HEK293 (cell line): ENCODE results near the gene CBFA2T2.

Source experiments
- CTCF ChIA-PET: fragments of 350-600 bp; formaldehyde crosslinking; extraction: SDS; loops from one replicate; lab custom pipeline; 2021; ENCODE audit warnings: antibody characterized with exemption; lab: Yijun Ruan, JAX
- POLR2A ChIA-PET: fragments of 300-600 bp; formaldehyde crosslinking; extraction: SDS; loops from one replicate; lab custom pipeline; 2020; ENCODE audit warnings: antibody characterized with exemption, inconsistent platforms; lab: Yijun Ruan, JAX
- H3K27ac ChIP-seq: fragments of 200-500 bp; sonication (Bioruptor generic); 2 replicates; pipeline ENCODE4 v1.5.1; 2014; ENCODE audit warnings: low read depth, low read length, control low read depth, inconsistent platforms; ENCODE audit errors: extremely low read depth
- H3K36me3 ChIP-seq, 2 experiments: fragments of 200-500 bp in 1 of 2; sonication (Bioruptor generic) in 1 of 2; 1 replicate in 1 of 2; 2 replicates in 1 of 2; pipeline ENCODE4 v1.5.1; 2014 to 2017; ENCODE audit warnings: inconsistent platforms in 2 of 2, low read length in 2 of 2; ENCODE audit not compliant: control insufficient read depth in 2 of 2, insufficient read depth in 1 of 2
- H3K4me1 ChIP-seq: fragments of 200-500 bp; sonication (Bioruptor generic); 2 replicates; pipeline ENCODE4 v1.5.1; 2014; ENCODE audit warnings: mild to moderate bottlenecking, low read length, inconsistent platforms; ENCODE audit not compliant: control insufficient read depth, insufficient read depth
- H3K4me3 ChIP-seq: 2 replicates; pipeline ENCODE4 v1.5.1; 2011; ENCODE audit warnings: low read depth, mild to moderate bottlenecking, control low read depth, low read length, moderate library complexity
- H3K9me3 ChIP-seq: fragments of 200-500 bp; sonication (Bioruptor generic); 2 replicates; pipeline ENCODE4 v1.5.1; 2014; ENCODE audit warnings: low read depth, low read length, inconsistent platforms; ENCODE audit not compliant: control insufficient read depth, insufficient read depth
- KLF9 ChIP-seq: fragments of 450-650 bp; formaldehyde crosslinking; IDR thresholded peaks from 2 replicates; pipeline ENCODE4 v1.5.1; 2016; ENCODE audit warnings: missing biosample characterization, missing genetic modification characterization, low read depth
- PRDM1 ChIP-seq: fragments of 450-650 bp; formaldehyde crosslinking; IDR thresholded peaks from 2 replicates; pipeline ENCODE4; 2016; ENCODE audit warnings: missing biosample characterization, missing genetic modification characterization
- RBAK ChIP-seq: fragments of 450-650 bp; formaldehyde crosslinking; IDR thresholded peaks from 2 replicates; pipeline ENCODE4 v1.5.1; 2016; ENCODE audit warnings: missing biosample characterization, missing genetic modification characterization
- SCRT1 ChIP-seq: fragments of 450-650 bp; formaldehyde crosslinking; IDR thresholded peaks from 2 replicates; pipeline ENCODE4 v1.5.1; 2016; ENCODE audit warnings: missing biosample characterization, missing genetic modification characterization, borderline replicate concordance
- WT1 ChIP-seq: fragments of 450-650 bp; formaldehyde crosslinking; IDR thresholded peaks from 2 replicates; pipeline ENCODE4 v1.5.1; 2016; ENCODE audit warnings: missing biosample characterization, missing genetic modification characterization
- ZFP41 ChIP-seq: fragments of 450-650 bp; formaldehyde crosslinking; IDR thresholded peaks from 2 replicates; pipeline ENCODE4 v1.5.1; 2016; ENCODE audit warnings: missing biosample characterization, missing genetic modification characterization, borderline replicate concordance
- ZNF121 ChIP-seq: fragments of 450-650 bp; formaldehyde crosslinking; IDR thresholded peaks from 2 replicates; pipeline ENCODE4 v1.5.1; 2016; ENCODE audit warnings: missing biosample characterization, missing genetic modification characterization
- ZNF175 ChIP-seq: fragments of 450-650 bp; formaldehyde crosslinking; IDR thresholded peaks from 2 replicates; pipeline ENCODE4 v1.5.1; 2016; ENCODE audit warnings: missing biosample characterization, missing genetic modification characterization
- ZNF19 ChIP-seq: fragments of 450-650 bp; formaldehyde crosslinking; IDR thresholded peaks from 2 replicates; pipeline ENCODE4; 2016; ENCODE audit warnings: missing biosample characterization, missing genetic modification characterization, low read depth
- ZNF23 ChIP-seq: fragments of 450-650 bp; formaldehyde crosslinking; IDR thresholded peaks from 2 replicates; pipeline ENCODE4 v1.5.1; 2016; ENCODE audit warnings: missing biosample characterization, missing genetic modification characterization, borderline replicate concordance
- ZNF239 ChIP-seq: fragments of 450-650 bp; formaldehyde crosslinking; IDR thresholded peaks from 2 replicates; pipeline ENCODE4 v1.5.1; 2016; ENCODE audit warnings: missing biosample characterization, missing genetic modification characterization
- ZNF302 ChIP-seq: fragments of 450-650 bp; formaldehyde crosslinking; IDR thresholded peaks from 2 replicates; pipeline ENCODE4 v1.5.1; 2016; ENCODE audit warnings: missing biosample characterization, missing genetic modification characterization, low read depth
- ZNF549 ChIP-seq: fragments of 450-650 bp; IDR thresholded peaks from 2 replicates; pipeline ENCODE4 v1.5.1; 2018; ENCODE audit warnings: missing biosample characterization, missing genetic modification characterization, mild to moderate bottlenecking, inconsistent platforms, moderate library complexity
- ZNF561 ChIP-seq: fragments of 450-650 bp; IDR thresholded peaks from 2 replicates; pipeline ENCODE4 v1.5.1; 2018; ENCODE audit warnings: missing biosample characterization, missing genetic modification characterization, borderline replicate concordance
- ZNF791 ChIP-seq: fragments of 450-650 bp; formaldehyde crosslinking; IDR thresholded peaks from 2 replicates; pipeline ENCODE4 v1.5.1; 2016; ENCODE audit warnings: missing biosample characterization, missing genetic modification characterization
- ZNF843 ChIP-seq: fragments of 450-650 bp; formaldehyde crosslinking; IDR thresholded peaks from 2 replicates; pipeline ENCODE4 v1.5.1; 2016; ENCODE audit warnings: missing biosample characterization, missing genetic modification characterization
- ZSCAN16 ChIP-seq: fragments of 450-650 bp; formaldehyde crosslinking; IDR thresholded peaks from 2 replicates; pipeline ENCODE4 v1.5.1; 2016; ENCODE audit warnings: missing biosample characterization, missing genetic modification characterization
- TF ChIP-seq, protein P1 (sequence below): fragments of 450-650 bp; formaldehyde crosslinking; IDR thresholded peaks from 2 replicates; pipeline ENCODE4 v1.5.1; 2016; ENCODE audit warnings: missing biosample characterization, missing genetic modification characterization
- TF ChIP-seq, protein P2 (sequence below): fragments of 450-650 bp; IDR thresholded peaks from 2 replicates; pipeline ENCODE4 v1.5.1; 2018; ENCODE audit warnings: missing biosample characterization, missing genetic modification characterization

The CBFA2T2 gene

GRCh38 chr20:33501000-33501399, 11.1 kb downstream of the CBFA2T2 start:
- Histone ChIP-seq H3K4me3 (no peak overlapping the region), H3K9me3 (no peaks in the 10 kb centered on the region), H3K36me3 (no peaks in the 10 kb centered on the region; a peak in 1 of 3 replicates), H3K27ac (no peak overlapping the region), H3K4me1 (no peaks in the 10 kb centered on the region)
- TF ChIP-seq, protein P1, sequence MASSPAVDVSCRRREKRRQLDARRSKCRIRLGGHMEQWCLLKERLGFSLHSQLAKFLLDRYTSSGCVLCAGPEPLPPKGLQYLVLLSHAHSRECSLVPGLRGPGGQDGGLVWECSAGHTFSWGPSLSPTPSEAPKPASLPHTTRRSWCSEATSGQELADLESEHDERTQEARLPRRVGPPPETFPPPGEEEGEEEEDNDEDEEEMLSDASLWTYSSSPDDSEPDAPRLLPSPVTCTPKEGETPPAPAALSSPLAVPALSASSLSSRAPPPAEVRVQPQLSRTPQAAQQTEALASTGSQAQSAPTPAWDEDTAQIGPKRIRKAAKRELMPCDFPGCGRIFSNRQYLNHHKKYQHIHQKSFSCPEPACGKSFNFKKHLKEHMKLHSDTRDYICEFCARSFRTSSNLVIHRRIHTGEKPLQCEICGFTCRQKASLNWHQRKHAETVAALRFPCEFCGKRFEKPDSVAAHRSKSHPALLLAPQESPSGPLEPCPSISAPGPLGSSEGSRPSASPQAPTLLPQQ (tag by site-specific recombination) = no peak
- no peak for TF ChIP-seq ZNF843 (tag by site-specific recombination)
- no peak for TF ChIP-seq PRDM1 (tag by site-specific recombination)
- TF ChIP-seq ZNF302 (tag by site-specific recombination) = no peak
- no peak for TF ChIP-seq KLF9 (tag by site-specific recombination)
- no peak for TF ChIP-seq ZNF23 (tag by site-specific recombination)
- ChIA-PET CTCF (interaction anchor here (0.6 kb wide), 1 partner anchor 187 kb away, joined by 3 read pairs; no protein-coding TSS in a partner anchor), POLR2A (interaction anchor here (1.9 kb wide), 1 partner anchor 11 kb away, joined by 10 read pairs; the partner anchor contains the start of gene CBFA2T2)

DNA sequence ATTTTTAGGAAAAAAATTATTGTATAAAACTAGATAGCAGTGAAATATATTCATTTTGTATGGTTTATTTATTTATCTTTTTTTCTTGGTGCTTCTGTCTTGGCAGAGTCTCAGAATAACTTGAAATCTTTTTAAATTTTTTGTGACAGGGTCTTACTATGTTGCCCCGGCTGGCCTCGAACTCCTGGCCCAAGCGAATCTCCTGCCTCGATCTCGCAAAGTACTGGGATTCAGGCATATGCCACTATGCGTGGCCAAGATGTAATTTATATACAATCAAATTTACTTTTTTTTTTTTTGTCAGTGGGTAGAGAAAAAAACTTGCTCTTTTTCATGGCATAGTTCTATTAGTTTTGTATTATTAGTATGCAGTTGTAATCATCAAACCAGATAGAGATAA, 13.7 kb downstream of the CBFA2T2 start:
- TF ChIP-seq RBAK (tag by site-specific recombination) (no peak), ZNF121 (tag by site-specific recombination) (peak; percentile 68), ZSCAN16 (tag by site-specific recombination) (no peak), ZNF19 (tag by site-specific recombination) (no peak), ZNF175 (tag by site-specific recombination) (no peak), ZNF549 (tag by site-specific recombination) (no peak), ZNF791 (tag by site-specific recombination) (no peak), ZNF239 (no peak)
- TF ChIP-seq, protein P2, sequence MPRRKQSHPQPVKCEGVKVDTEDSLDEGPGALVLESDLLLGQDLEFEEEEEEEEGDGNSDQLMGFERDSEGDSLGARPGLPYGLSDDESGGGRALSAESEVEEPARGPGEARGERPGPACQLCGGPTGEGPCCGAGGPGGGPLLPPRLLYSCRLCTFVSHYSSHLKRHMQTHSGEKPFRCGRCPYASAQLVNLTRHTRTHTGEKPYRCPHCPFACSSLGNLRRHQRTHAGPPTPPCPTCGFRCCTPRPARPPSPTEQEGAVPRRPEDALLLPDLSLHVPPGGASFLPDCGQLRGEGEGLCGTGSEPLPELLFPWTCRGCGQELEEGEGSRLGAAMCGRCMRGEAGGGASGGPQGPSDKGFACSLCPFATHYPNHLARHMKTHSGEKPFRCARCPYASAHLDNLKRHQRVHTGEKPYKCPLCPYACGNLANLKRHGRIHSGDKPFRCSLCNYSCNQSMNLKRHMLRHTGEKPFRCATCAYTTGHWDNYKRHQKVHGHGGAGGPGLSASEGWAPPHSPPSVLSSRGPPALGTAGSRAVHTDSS (tag by site-specific recombination) = no peak
- ChIA-PET CTCF (interaction anchor here (0.6 kb wide), 1 partner anchor 138 kb away, joined by 4 read pairs; no protein-coding TSS in a partner anchor), POLR2A (no interaction called here)
- H3K4me3 ChIP-seq = no peak overlapping the region
- H3K27ac ChIP-seq = no peak overlapping the region
- no peaks in the 10 kb centered on the region; a peak in 1 of 3 replicates for H3K36me3 ChIP-seq
- H3K9me3 ChIP-seq = no peaks in the 10 kb centered on the region
- no peaks in the 10 kb centered on the region for H3K4me1 ChIP-seq

DNA sequence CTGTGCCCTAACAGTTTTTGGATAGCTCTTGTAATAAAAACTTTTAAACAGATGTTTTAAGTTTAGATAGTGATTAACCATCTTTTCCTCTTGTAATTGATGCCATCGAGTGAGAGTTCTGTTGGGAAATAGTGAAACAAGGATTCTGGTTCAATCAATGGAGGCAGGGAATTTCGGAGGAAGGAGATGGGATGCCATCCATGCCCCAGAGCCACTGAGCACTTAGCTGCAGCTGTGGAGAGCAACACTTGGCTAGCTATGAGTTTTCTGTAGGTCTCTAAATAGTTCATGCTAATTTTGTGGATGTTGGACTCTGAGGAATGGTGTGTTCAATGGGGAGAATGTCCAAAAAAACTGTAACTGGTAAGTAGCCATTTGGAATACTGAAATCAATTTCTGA, 16.7 kb downstream of the CBFA2T2 start:
- Histone ChIP-seq H3K36me3 (no peaks in the 10 kb centered on the region; a peak in 1 of 3 replicates), H3K9me3 (no peaks in the 10 kb centered on the region), H3K4me1 (no peaks in the 10 kb centered on the region), H3K27ac (no peak overlapping the region), H3K4me3 (no peak overlapping the region)
- no peak for TF ChIP-seq ZFP41 (tag by site-specific recombination)
- no peak for TF ChIP-seq WT1
- TF ChIP-seq ZNF561 (tag by site-specific recombination) = no peak
- TF ChIP-seq SCRT1 (tag by site-specific recombination) = no peak
- POLR2A ChIA-PET = interaction anchor here (1.8 kb wide), 1 partner anchor 16 kb away, joined by 5 read pairs; the partner anchor contains the start of gene CBFA2T2
- CTCF ChIA-PET = interaction anchor here (1.2 to 1.4 kb wide), 2 partner anchors 49 to 145 kb away, joined by 3 read pairs; no protein-coding TSS in a partner anchor
